Measurements from ENCODE around the gene AHI1.

DNA sequence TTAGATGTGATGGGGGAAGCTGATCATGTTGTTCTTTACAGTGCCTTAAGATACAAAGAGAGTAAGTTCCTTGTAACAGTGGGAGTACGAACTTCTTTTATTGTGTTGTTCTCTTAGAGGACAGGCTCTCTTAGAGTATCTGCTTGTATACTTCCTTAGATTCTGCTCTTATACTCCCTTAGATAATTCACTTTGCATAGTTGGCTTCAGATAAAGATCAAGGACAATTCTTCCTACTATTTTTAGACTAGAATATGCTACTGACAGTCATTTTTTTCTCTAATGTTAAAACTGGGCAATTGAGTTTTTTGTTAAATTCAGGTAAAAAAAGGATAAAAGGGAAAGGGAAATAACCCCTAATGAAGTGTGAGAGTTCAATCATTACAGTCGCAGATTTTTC, 177.7 kb downstream of the AHI1 start:
- TF ChIP-seq ZNF672 (CRISPR knock-in tag; IDR thresholded peaks at IDR 0.05), result no peak
- TF ChIP-seq, protein P1, sequence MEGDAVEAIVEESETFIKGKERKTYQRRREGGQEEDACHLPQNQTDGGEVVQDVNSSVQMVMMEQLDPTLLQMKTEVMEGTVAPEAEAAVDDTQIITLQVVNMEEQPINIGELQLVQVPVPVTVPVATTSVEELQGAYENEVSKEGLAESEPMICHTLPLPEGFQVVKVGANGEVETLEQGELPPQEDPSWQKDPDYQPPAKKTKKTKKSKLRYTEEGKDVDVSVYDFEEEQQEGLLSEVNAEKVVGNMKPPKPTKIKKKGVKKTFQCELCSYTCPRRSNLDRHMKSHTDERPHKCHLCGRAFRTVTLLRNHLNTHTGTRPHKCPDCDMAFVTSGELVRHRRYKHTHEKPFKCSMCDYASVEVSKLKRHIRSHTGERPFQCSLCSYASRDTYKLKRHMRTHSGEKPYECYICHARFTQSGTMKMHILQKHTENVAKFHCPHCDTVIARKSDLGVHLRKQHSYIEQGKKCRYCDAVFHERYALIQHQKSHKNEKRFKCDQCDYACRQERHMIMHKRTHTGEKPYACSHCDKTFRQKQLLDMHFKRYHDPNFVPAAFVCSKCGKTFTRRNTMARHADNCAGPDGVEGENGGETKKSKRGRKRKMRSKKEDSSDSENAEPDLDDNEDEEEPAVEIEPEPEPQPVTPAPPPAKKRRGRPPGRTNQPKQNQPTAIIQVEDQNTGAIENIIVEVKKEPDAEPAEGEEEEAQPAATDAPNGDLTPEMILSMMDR (CRISPR knock-in tag; IDR thresholded peaks at IDR 0.05), result no peak
- TF ChIP-seq REL (CRISPR knock-in tag; conservative IDR thresholded peaks at IDR 0.05), result no peak
- no peak for TF ChIP-seq EHMT2 (IDR thresholded peaks at IDR 0.05; ENCODE audit: borderline replicate concordance, low read depth, low read length)
- TF ChIP-seq, protein P2, sequence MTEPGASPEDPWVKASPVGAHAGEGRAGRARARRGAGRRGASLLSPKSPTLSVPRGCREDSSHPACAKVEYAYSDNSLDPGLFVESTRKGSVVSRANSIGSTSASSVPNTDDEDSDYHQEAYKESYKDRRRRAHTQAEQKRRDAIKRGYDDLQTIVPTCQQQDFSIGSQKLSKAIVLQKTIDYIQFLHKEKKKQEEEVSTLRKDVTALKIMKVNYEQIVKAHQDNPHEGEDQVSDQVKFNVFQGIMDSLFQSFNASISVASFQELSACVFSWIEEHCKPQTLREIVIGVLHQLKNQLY (CRISPR knock-in tag; IDR thresholded peaks at IDR 0.05), result no peak
- TF ChIP-seq EZH2 (conservative IDR thresholded peaks at IDR 0.05; ENCODE audit: low read depth, low read length), result no peak
- no peak for TF ChIP-seq CREB1 (IDR thresholded peaks at IDR 0.05)
- TF ChIP-seq CREB1 (CRISPR knock-in tag; IDR thresholded peaks at IDR 0.05), result no peak
- no peak for TF ChIP-seq ZFP41 (CRISPR knock-in tag; IDR thresholded peaks at IDR 0.05; ENCODE audit: borderline replicate concordance)
- no peak for TF ChIP-seq ELF4 (CRISPR knock-in tag; IDR thresholded peaks at IDR 0.05; ENCODE audit: borderline replicate concordance)
